CD4-positive, alpha-beta T cell treated with Interleukin-12 subunit alpha and Interleukin-12 subunit beta, for 1 hour (primary cell): ENCODE data around the gene LRRC27.
A peak's percentile ranks its signal among the peaks of the same experiment; 100 is the strongest.
"Not testable (repeated sequence)": the region's sequence is repeated elsewhere in the genome, so short reads cannot be mapped to it uniquely, and the experiment has no call there.

Experiments used
- DNase-seq: peaks from one replicate; pipeline ENCODE4 v3.0.0-alpha.2; 2020

Gene LRRC27

GRCh38 chr10:132316133-132316532, 15.9 kb upstream of the LRRC27 start:
- no peak for DNase-seq

GRCh38 chr10:132317477-132317876, 14.5 kb upstream of the LRRC27 start:
- DNase-seq: not testable (repeated sequence)

DNA sequence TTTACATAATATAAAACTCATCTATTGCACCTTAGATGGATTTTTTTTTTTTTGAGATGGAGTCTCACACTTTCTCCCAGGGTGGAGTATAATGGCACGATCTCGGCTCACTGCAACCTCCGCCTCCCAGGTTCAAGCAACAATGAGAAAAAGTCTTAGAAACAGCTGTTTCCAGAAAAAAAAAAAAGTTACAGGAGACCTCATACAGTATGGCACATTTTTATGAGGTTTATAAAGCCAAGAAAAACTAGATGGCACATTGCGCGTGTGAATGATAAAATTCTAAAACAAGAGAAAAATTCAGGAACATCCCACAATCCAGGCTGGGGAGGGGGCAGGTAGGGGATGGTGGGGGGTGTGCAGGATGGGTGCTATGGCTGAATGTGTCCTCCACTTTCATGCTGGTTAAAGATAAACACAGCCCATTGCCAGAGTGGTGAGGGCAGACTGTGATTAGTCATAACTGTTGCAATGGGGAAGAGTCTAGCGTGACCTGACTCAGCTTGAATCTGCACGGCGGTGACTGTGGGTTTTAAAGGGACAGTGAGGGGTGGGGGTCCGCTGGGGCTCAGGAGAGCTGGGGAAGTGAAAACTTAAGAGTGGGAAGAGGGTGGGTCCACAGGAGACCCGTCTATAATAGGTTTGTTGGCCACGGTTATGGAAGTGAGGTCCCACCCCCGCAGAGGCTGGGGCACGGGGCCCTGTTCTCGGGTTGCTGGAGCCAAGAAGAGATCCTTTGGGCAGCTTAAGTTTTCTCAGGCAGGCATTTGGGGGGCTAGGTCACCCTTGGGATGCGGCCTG, 11.9 kb upstream of the LRRC27 start:
- DNase-seq: no peak

DNA sequence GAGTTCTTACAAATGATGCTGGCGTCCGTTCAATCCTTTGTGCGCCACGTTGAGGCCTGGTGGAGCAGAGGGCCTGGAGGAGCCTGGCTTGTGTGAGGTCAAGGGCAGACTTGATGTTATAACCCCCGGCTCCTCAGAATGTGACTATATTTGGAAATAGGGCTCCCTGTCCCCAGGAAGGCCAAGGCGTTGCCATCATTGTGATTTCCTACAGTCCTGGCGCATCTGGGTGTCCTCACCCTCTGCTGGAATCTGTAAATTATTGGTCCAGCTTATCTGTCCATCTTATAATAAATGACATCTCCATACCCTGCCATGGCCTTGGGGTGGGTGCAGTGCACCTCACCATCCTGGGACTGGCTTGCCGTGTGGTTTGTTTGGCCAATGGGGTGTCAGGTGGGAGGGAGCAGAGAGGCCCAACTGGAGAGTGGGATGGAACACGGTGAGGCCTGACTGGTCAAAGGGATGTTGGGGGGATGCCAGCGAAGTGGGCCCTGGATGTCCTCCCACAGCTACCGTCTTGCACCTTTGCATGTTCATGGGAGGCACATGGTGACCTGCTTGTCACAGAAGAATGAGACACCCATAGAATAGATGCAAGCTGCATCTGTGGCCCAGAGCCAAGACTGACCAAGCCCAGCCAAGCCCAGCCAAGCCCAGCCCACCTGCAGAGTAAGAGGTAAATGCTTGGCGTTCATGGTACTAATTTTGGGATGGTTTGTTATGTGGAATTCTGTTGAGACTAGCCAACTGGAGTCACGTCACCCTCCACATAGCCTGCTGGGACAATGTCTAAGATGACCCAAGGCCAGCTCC, 11.1 kb upstream of the LRRC27 start:
- no peak for DNase-seq

- DNase-seq: no peak
Measured at GRCh38 chr10:132321726-132322125, 10.3 kb upstream of the LRRC27 start.

DNA sequence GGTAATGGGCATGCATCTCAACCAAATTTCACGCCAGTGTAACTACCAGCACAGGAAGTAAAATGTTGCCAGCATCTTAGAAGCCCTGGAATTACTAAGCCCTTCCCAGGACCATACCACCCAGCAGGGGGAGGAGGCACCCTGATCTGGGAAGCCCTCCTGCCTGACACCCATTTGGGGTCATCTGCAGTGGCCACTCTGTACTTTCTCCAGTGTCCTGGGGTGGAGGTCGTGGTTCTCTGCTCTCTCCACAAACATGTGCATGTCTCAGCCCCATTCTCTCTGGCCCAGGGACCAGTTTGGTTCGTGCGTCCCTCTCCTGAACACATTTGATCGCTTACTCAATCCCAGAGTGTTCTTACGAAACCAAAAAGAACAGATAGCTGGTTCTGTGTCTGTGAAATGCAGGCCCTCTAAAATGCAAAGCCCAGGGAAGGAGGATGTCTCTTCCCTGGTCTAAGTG, 9.4 kb upstream of the LRRC27 start:
- DNase-seq: no peak

- DNase-seq: no peak
Measured at GRCh38 chr10:132324186-132324585, 7.8 kb upstream of the LRRC27 start.

GRCh38 chr10:132326344-132326889, 5.6 kb upstream of the LRRC27 start:
- no peak for DNase-seq

- DNase-seq: no peak
Measured at GRCh38 chr10:132326925-132327324, 5.1 kb upstream of the LRRC27 start.

DNA sequence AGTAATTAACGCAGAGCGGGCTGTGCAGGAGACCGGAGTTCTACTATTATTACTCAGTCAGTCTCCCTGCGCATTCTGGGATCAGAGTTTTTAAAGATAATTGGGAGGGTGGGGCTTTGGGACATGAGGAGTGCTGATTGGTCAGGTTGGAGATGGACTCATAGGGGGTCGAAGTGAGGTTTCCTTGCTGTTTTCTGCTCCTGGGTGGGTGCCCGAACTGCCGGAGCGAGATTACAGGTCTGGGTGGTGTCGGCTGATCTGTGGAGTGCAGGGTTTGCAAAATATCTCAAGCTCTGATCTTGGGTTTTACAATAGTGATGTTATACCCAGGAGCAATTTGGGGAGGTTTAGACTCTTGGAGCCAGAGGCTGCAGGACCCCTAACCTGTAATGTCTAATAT, 3.9 kb upstream of the LRRC27 start:
- DNase-seq: no peak

DNA sequence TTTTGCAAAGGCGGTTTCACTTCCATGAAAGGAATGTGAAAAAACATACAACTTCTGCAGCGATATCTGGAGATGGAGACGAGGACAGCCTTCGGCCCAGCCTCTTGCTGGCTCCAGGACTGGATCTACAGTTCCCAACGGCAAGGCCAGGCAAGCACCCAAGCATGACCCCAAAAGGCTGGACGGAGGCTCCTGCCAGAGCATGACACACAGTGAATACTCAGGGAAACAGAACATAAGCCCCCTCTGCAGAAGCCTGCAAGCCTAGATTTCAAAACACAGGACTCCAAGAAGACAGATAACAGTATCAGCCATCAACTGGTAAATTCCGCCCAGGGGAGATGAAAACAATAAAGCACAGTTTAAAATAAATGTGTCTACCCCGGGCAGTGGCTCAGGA, 3.3 kb upstream of the LRRC27 start:
- no peak for DNase-seq

- peak; percentile 44 for DNase-seq
Measured at GRCh38 chr10:132329565-132330485, 2.2 kb upstream of the LRRC27 start.

- no peak for DNase-seq
Measured at GRCh38 chr10:132330486-132330833, 1.5 kb upstream of the LRRC27 start.

GRCh38 chr10:132332433-132332754, 401 bp downstream of the LRRC27 start:
- no peak for DNase-seq

DNA sequence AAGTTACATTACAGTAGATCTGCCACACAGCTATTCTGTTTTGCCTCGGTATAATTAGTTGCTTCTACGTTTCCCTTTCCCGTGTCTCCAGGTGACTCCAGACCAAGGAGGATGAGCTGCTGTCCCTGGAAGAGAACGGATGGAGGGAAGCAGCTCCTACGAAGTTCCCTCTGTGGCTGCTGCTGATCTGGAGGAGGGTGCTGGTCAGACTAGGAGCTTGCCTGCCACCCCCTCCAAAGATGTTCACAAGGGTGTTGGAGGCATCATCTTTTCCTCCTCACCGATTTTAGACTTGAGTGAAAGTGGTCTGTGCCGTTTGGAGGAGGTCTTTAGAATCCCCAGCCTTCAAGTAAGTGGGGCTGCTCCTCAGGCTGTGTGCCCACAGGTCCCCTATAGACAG, 1.4 kb downstream of the LRRC27 start:
- no peak for DNase-seq

DNA sequence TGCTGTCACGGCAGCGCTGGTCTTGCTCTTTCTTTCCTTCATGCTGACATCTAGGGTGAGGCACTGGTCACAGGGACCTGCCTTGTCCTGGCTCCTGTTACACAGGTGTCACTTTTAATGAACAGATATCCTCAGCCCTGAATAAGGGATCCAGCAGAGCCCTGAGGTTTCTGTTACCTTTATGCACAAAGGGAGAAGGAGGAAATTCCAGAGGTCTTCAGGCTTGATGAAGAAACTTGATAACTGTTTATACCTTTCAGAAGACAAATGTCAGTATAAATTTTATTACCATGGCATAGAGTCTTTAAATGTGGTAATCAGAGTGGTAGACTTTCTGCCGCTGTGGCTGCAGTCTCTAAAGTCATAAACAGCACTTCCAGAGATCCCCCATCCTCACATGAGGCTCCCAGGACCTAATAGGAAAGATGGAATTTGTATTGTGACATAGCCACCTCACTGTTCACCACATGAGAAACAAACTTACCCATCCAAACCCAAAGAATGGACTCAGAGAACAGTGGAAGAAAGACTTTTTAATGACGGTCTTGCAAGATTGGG, 2.7 kb downstream of the LRRC27 start:
- no peak for DNase-seq

- peak; percentile 20 for DNase-seq
Measured at GRCh38 chr10:132335189-132336063, 3.4 kb downstream of the LRRC27 start.

DNA sequence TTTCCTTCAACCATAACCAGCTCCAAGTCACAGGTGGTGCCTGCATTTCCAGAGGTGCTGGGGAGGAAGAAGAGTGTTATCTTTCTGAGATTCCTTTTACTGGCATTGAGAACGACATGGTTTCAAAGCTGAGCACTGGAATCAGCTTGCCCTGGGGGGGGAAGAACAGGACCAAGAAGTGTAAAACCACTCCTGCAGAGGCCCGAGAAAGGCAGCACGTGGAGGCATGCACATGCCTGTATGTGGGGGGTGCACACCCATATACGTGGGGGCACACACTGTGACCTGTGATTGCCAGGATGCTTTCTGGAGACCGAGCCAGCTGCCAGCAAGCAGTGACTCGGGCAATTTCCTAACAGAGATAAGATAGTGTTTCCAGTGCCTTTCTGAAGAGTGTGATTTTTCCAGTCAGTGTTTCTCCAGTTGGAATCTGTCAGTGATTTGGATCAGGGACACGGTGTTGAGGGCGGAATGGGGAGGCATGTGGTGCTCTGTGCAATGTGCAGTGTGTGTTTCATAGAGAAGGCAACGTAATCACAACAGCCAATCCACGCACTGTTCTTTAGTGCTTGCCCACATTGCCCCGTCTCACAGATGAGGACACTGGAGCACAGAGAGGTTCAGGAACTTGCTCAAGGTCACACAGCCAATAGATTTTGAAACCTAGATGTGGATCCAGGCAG, 4.2 kb downstream of the LRRC27 start:
- no peak for DNase-seq

DNA sequence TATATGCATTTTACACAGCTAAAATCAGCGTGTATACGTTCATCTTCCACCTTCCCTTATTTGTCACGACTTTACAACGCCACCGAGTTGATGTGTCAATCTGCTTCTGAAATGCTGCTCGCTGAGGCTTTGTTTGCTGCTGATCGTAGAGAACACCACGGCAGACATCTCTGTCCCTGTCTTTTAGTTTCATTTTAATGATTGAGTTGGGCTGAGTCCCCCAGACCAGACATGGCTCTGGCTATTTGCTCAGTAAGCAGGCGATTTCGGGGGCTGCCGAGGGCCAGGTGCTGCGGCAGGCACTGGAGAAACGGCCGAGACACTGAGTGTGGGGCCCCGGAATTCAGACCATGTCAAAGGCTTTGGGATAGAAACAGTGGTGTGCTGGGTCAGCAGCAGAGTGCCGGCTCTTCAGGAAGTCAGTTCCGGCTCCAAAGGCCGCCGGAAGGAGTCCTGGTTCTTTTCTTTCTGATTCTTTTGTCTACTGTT, 5.0 kb downstream of the LRRC27 start:
- DNase-seq: peak; percentile 3

GRCh38 chr10:132337854-132338253, 5.9 kb downstream of the LRRC27 start:
- not testable (repeated sequence) for DNase-seq

DNA sequence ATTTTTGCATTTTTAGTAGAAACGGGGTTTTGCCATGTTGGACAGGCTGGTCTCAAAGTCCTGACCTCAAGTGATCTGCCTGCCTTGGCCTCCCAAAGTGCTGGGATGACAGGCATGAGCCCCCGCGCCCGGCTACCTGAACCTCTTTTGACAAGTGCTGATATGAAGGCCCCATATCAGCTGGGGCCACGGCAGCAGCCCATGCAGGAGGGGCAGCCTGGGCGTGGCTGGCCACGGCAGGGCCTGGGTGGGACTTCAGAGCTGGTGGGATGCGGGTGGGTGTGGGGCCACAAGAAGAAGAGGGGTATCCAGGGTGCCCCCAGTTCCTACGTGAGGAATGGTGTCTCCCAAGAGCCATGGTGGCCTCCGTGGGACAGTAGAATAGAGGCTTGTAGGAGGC, 6.9 kb downstream of the LRRC27 start:
- DNase-seq: no peak
